ENCODE results near the gene FRK.

FRK gene

GRCh38 chr6:116016846-116017545 is 43.7 kb downstream of the FRK start:
- Mint-ChIP-seq H3K4me3 (no peak overlapping the region), H3K9me3 (no peaks in the 10 kb centered on the region), H3K27me3 (peaks cover 4% of the 10 kb centered on the region), H3K4me1 (ENCODE audit: low read depth) (no peaks in the 10 kb centered on the region), H3K27ac (no peak overlapping the region), H3K36me3 (ENCODE audit: low read depth) (no peaks in the 10 kb centered on the region)
- intact Hi-C loops (cut with micrococcal nuclease): no loop called here

DNA sequence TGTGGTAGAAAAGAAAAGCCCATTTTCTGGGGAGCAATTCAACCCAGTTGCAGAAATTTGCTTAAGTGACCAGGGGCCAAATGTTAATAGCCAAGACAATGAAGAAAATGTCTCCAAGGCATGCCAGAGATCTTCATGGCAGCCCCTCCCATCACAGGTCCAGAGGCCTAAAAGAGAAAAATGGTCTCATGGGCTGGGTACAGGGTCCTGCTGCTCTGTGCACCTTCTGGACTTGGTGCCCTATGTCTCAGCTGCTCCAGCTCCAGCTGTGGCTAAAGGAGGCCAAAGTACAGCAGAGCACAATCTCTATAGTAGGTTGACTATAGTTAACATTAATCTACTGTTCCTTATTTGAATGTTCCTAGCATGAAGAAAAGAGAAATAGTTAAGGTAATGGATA is 44.7 kb downstream of the FRK start:
- peaks cover 4% of the 10 kb centered on the region for H3K27me3 Mint-ChIP-seq
- H3K9me3 Mint-ChIP-seq: no peaks in the 10 kb centered on the region
- H3K4me1 Mint-ChIP-seq (ENCODE audit: low read depth): no peaks in the 10 kb centered on the region
- intact Hi-C loops (cut with micrococcal nuclease): no loop called here
- no peak overlapping the region for H3K27ac Mint-ChIP-seq
- no peaks in the 10 kb centered on the region for H3K36me3 Mint-ChIP-seq (ENCODE audit: low read depth)
- no peak overlapping the region for H3K4me3 Mint-ChIP-seq

DNA sequence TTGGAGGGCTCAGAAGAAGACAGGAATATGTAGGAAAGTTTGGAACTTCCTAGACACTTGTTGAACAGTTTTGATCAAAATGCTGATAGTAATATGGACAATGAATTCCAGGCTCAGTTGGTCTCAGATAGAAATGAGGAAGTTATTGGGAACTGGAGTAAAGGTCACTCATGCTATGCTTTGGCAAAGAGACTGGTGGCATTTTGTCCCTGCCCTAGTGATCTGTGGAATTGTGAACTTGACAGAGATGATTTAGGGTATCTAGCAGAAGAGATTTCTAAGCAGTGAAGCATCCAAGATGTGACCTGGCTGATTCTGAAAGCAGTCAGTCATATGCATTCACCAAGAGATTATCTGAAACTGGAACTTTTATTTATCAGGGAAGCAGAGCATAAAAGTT is 45.1 kb downstream of the FRK start:
- Mint-ChIP-seq H3K9me3 (no peaks in the 10 kb centered on the region), H3K36me3 (ENCODE audit: low read depth) (no peaks in the 10 kb centered on the region), H3K27me3 (peaks cover 4% of the 10 kb centered on the region), H3K4me3 (no peak overlapping the region), H3K27ac (no peak overlapping the region), H3K4me1 (ENCODE audit: low read depth) (no peaks in the 10 kb centered on the region)
- intact Hi-C loops (cut with micrococcal nuclease): no loop called here

- H3K36me3 Mint-ChIP-seq (ENCODE audit: low read depth): no peaks in the 10 kb centered on the region
These were observed 47.7 kb downstream of the FRK start for GRCh38 chr6:116012951-116013350.

DNA sequence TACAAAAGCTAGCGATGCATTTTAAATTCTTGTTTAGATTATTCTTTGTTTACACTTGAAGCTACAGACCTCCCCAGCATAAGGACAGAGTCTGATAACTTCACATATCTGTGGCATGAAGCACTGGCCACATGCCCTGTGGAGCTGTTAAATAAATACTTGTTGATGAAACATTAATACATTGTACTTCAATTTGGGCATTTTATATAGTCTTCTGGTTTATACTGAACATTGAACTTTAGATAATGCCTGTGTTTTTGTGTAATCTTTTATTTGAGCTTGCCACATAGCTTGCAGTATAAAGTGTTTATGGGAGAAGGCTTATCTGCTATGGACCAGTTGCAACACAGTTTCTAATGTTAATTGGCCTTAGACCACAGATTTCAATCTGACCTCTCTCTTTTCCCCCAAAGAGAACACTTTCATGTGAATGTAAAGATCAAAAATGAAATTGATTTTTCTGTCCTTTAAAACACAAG is 48.2 kb downstream of the FRK start:
- Mint-ChIP-seq H3K9me3 (no peaks in the 10 kb centered on the region), H3K4me3 (no peak overlapping the region), H3K27ac (no peak overlapping the region), H3K27me3 (no peaks in the 10 kb centered on the region), H3K4me1 (ENCODE audit: low read depth) (peaks cover 7% of the 10 kb centered on the region), H3K36me3 (ENCODE audit: low read depth) (no peaks in the 10 kb centered on the region)
- intact Hi-C loops (cut with micrococcal nuclease): no loop called here

More at GRCh38 chr6:116012951-116013350, 47.7 kb downstream of the FRK start:
- H3K27me3 Mint-ChIP-seq: peaks cover under 1% of the 10 kb centered on the region
- intact Hi-C loops (cut with micrococcal nuclease): no loop called here
- no peak overlapping the region for H3K27ac Mint-ChIP-seq
- H3K4me1 Mint-ChIP-seq (ENCODE audit: low read depth): peaks cover 7% of the 10 kb centered on the region
- H3K9me3 Mint-ChIP-seq: no peaks in the 10 kb centered on the region
- H3K4me3 Mint-ChIP-seq: no peak overlapping the region

DNA sequence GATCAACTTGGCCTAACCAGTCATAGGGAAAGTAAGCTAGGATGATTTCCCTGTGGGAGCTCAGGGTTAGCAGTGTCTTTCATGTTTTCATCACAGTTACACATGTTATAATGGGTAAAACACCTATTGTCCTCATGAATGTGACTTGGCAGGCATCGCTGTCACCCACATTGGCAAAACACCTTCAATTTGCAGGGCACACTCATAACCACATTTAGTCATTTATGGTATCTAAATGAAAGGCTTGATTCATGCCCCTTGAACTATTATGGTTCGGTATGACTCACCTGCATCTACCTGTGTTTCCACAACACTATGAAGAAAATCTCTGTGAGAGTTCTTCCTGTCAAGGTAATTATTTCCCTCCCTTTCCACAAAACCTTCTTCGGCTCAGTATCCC is 49.2 kb downstream of the FRK start:
- Mint-ChIP-seq H3K9me3 (no peaks in the 10 kb centered on the region), H3K4me1 (ENCODE audit: low read depth) (peaks cover 7% of the 10 kb centered on the region), H3K27me3 (no peaks in the 10 kb centered on the region), H3K27ac (no peak overlapping the region), H3K36me3 (ENCODE audit: low read depth) (no peaks in the 10 kb centered on the region), H3K4me3 (no peak overlapping the region)
- intact Hi-C loops (cut with micrococcal nuclease): loop anchor here (2.0 kb wide), 1 partner anchor 85 kb away; no protein-coding TSS in a partner anchor

DNA sequence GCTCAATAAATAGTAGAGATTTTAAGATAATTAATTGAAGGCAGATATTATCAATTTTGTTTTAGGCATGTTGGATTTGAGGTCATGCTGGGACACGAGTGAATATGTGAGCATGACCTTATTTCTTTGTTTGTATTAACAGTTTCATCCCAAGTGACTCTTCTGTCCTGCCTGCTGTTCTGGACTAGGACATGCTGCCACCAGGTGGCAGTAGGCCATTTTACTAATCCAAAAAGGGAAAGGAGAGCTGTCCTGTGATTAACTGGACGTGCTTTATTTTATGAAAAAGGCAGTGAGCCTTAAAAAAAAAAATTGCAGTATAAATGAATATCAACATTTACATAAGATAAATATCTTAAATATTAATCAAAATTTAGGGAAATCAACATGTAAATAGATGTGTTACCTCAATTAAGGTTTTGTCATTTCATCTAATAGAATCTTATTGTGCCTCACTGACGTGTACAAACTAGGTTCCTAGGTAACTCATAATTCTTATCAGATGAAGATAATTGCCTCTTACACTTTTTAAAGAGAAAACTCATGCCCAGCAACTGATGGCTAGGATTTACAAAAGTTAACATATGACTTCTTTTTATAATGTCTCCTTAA is 49.8 kb downstream of the FRK start:
- no peak overlapping the region for H3K4me3 Mint-ChIP-seq
- H3K27me3 Mint-ChIP-seq: no peaks in the 10 kb centered on the region
- H3K27ac Mint-ChIP-seq: no peak overlapping the region
- H3K9me3 Mint-ChIP-seq: no peaks in the 10 kb centered on the region
- peaks cover 7% of the 10 kb centered on the region for H3K4me1 Mint-ChIP-seq (ENCODE audit: low read depth)
- H3K36me3 Mint-ChIP-seq (ENCODE audit: low read depth): no peaks in the 10 kb centered on the region
- intact Hi-C loops (cut with micrococcal nuclease): loop anchor here (2.0 kb wide), 1 partner anchor 86 kb away; no protein-coding TSS in a partner anchor

DNA sequence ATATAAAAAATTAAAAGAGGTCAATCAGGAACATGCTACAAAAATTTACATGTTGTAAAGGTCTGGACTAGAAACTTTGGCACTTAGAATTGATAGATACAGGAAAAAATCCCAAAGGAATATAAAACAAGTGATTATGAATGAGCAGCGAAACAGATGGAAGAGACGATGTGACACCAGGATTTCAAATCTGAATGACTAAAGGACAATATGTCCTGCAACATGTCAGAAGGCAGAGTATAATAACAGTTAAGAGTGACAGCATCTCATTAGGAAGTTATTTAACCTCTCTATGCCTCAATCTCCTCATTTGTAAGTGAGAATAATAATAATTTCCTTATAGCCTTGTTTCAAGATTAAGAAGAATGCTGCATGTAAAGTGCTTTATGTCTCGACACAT is 50.3 kb downstream of the FRK start:
- intact Hi-C loops (cut with micrococcal nuclease): loop anchor here (2.0 kb wide), 1 partner anchor 86 kb away; no protein-coding TSS in a partner anchor
- Mint-ChIP-seq H3K27ac (no peak overlapping the region), H3K27me3 (no peaks in the 10 kb centered on the region)

GRCh38 chr6:116008470-116009243 is 52.0 kb downstream of the FRK start:
- H3K4me1 Mint-ChIP-seq (ENCODE audit: low read depth): peaks cover 7% of the 10 kb centered on the region
- no peaks in the 10 kb centered on the region for H3K9me3 Mint-ChIP-seq
- H3K27me3 Mint-ChIP-seq: no peaks in the 10 kb centered on the region
- H3K27ac Mint-ChIP-seq: no peak overlapping the region
- no peaks in the 10 kb centered on the region for H3K36me3 Mint-ChIP-seq (ENCODE audit: low read depth)
- intact Hi-C loops (cut with micrococcal nuclease): no loop called here
- H3K4me3 Mint-ChIP-seq: no peak overlapping the region

More for the DNA sequence above, 50.3 kb downstream of the FRK start:
- peaks cover 7% of the 10 kb centered on the region for H3K4me1 Mint-ChIP-seq (ENCODE audit: low read depth)
- H3K9me3 Mint-ChIP-seq: no peaks in the 10 kb centered on the region
- no peak overlapping the region for H3K4me3 Mint-ChIP-seq
- H3K36me3 Mint-ChIP-seq (ENCODE audit: low read depth): no peaks in the 10 kb centered on the region

- no peak overlapping the region for H3K27ac Mint-ChIP-seq
- peaks cover 7% of the 10 kb centered on the region for H3K4me1 Mint-ChIP-seq (ENCODE audit: low read depth)
- H3K27me3 Mint-ChIP-seq: no peaks in the 10 kb centered on the region
- H3K9me3 Mint-ChIP-seq: no peaks in the 10 kb centered on the region
- no peaks in the 10 kb centered on the region for H3K36me3 Mint-ChIP-seq (ENCODE audit: low read depth)
- intact Hi-C loops (cut with micrococcal nuclease): no loop called here
- H3K4me3 Mint-ChIP-seq: no peak overlapping the region
These were observed 55.6 kb downstream of the FRK start for GRCh38 chr6:116004841-116005815.

GRCh38 chr6:116003668-116004067 is 57.0 kb downstream of the FRK start:
- H3K4me1 Mint-ChIP-seq (ENCODE audit: low read depth): peaks cover 3% of the 10 kb centered on the region
- H3K27ac Mint-ChIP-seq: no peak overlapping the region
- no peaks in the 10 kb centered on the region for H3K36me3 Mint-ChIP-seq (ENCODE audit: low read depth)
- no peaks in the 10 kb centered on the region for H3K27me3 Mint-ChIP-seq
- intact Hi-C loops (cut with micrococcal nuclease): no loop called here
- no peak overlapping the region for H3K4me3 Mint-ChIP-seq
- no peaks in the 10 kb centered on the region for H3K9me3 Mint-ChIP-seq

- Mint-ChIP-seq H3K27me3 (no peaks in the 10 kb centered on the region), H3K4me1 (ENCODE audit: low read depth) (no peaks in the 10 kb centered on the region), H3K9me3 (no peaks in the 10 kb centered on the region), H3K36me3 (ENCODE audit: low read depth) (no peaks in the 10 kb centered on the region), H3K4me3 (no peak overlapping the region), H3K27ac (no peak overlapping the region)
- intact Hi-C loops (cut with micrococcal nuclease): no loop called here
These were observed 57.9 kb downstream of the FRK start for GRCh38 chr6:116002756-116003155.

DNA sequence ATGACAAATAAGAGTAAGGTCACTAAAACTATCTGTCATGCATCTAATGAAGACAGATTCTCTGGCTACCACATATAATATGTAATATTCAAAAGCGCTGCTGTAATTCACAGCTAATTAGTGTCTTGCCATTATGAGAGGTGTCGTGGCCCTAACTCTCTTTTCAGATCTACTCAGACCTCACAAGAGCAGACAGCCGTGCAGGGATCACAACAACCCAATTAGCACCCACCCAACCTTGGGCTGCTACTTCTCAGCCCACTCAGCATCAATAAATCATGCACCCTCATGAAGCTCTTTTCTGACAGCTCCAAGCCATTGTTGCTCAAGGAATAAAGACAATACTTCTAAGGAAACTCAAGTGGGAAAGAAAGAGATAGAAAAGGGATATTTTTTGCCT is 61.5 kb downstream of the FRK start:
- H3K27ac Mint-ChIP-seq: no peak overlapping the region
- no peaks in the 10 kb centered on the region for H3K9me3 Mint-ChIP-seq
- intact Hi-C loops (cut with micrococcal nuclease): no loop called here
- no peaks in the 10 kb centered on the region for H3K4me1 Mint-ChIP-seq (ENCODE audit: low read depth)
- H3K27me3 Mint-ChIP-seq: no peaks in the 10 kb centered on the region
- no peaks in the 10 kb centered on the region for H3K36me3 Mint-ChIP-seq (ENCODE audit: low read depth)
- no peak overlapping the region for H3K4me3 Mint-ChIP-seq
